ENCODE results near the gene CPTP. TPM values are rescaled to one million over a fixed set of nuclear protein-coding genes. Genes with fewer than 3 reads are reported as not detected.
A peak's percentile ranks its signal among the peaks of the same experiment; 100 is the strongest.

The CPTP gene
- polyA plus RNA-seq, 1 donor from 2014 or later = 9.9 TPM

- H3K4me3 ChIP-seq (ENCODE audit: low read length) = peak overlapping the region; percentile 18
- peaks cover 26% of the 10 kb centered on the region for H3K27me3 ChIP-seq (ENCODE audit: insufficient read depth, low read depth, low read length)
- no peak overlapping the region for H2AFZ ChIP-seq (ENCODE audit: low read depth, low read length)
- H3K9me2 ChIP-seq (ENCODE audit: insufficient read depth, low read length) = no peaks in the 10 kb centered on the region
- no peaks in the 10 kb centered on the region for H3K9me3 ChIP-seq (ENCODE audit: low read length)
- H3K9ac ChIP-seq (ENCODE audit: low read length) = peak overlapping the region; percentile 7
- no peaks in the 10 kb centered on the region for H3F3A ChIP-seq (ENCODE audit: insufficient read depth, low read length, poor library complexity, severe bottlenecking)
- no peaks in the 10 kb centered on the region for H3K36me3 ChIP-seq (ENCODE audit: insufficient read depth, low read length)
- TF ChIP-seq RAD21 (conservative IDR thresholded peaks at IDR 0.05) (no peak), MXI1 (conservative IDR thresholded peaks at IDR 0.05; ENCODE audit: poor library complexity, severe bottlenecking) (no peak)
- H3K4me2 ChIP-seq (ENCODE audit: low read length) = no peak overlapping the region
- peaks cover 12% of the 10 kb centered on the region for H3K79me2 ChIP-seq (replicated peaks; ENCODE audit: insufficient read depth, low read length)
- peaks cover 4% of the 10 kb centered on the region for H4K20me1 ChIP-seq (ENCODE audit: insufficient read depth)
- no peak overlapping the region for H3K27ac ChIP-seq (ENCODE audit: low read length)
Measured at GRCh38 chr1:1351511-1352427, 27.2 kb downstream of the CPTP start.

GRCh38 chr1:1352786-1353388, 28.3 kb downstream of the CPTP start:
- Histone ChIP-seq H3F3A (ENCODE audit: insufficient read depth, low read length, poor library complexity, severe bottlenecking) (no peaks in the 10 kb centered on the region), H3K9me2 (ENCODE audit: insufficient read depth, low read length) (no peaks in the 10 kb centered on the region), H3K4me3 (ENCODE audit: low read length) (no peak overlapping the region), H3K36me3 (ENCODE audit: insufficient read depth, low read length) (no peaks in the 10 kb centered on the region), H3K27me3 (ENCODE audit: insufficient read depth, low read depth, low read length) (peaks cover 26% of the 10 kb centered on the region), H3K79me2 (replicated peaks; ENCODE audit: insufficient read depth, low read length) (peaks cover 5% of the 10 kb centered on the region), H3K27ac (ENCODE audit: low read length) (no peak overlapping the region), H4K20me1 (ENCODE audit: insufficient read depth) (peaks cover 3% of the 10 kb centered on the region), H3K9ac (ENCODE audit: low read length) (no peak overlapping the region), H2AFZ (ENCODE audit: low read depth, low read length) (no peak overlapping the region), H3K4me2 (ENCODE audit: low read length) (no peak overlapping the region), H3K9me3 (ENCODE audit: low read length) (no peaks in the 10 kb centered on the region)
- TF ChIP-seq TAF1 (IDR thresholded peaks at IDR 0.05; ENCODE audit: low read depth) (no peak), RAD21 (conservative IDR thresholded peaks at IDR 0.05) (no peak), POLR2AphosphoS5 (IDR thresholded peaks at IDR 0.05) (no peak), MXI1 (conservative IDR thresholded peaks at IDR 0.05; ENCODE audit: poor library complexity, severe bottlenecking) (no peak), EZH2 (IDR thresholded peaks at IDR 0.05; ENCODE audit: borderline replicate concordance, insufficient read depth, low read length, poor library complexity, severe bottlenecking) (no peak), EP300 (conservative IDR thresholded peaks at IDR 0.05; ENCODE audit: poor library complexity, severe bottlenecking) (no peak), REST (IDR thresholded peaks at IDR 0.05; ENCODE audit: borderline replicate concordance) (no peak), CTCF (IDR thresholded peaks at IDR 0.05; ENCODE audit: poor library complexity, severe bottlenecking) (no peak), SMC3 (conservative IDR thresholded peaks at IDR 0.05; ENCODE audit: poor library complexity) (no peak)

All from neural cell (in vitro differentiated cells).